GM23248 (cell line): ENCODE measurements around the gene TCF7. TPM values are rescaled to one million over a fixed set of nuclear protein-coding genes. Genes with fewer than 3 reads are reported as not detected.

Experiments used
- DNase-seq: peaks from one replicate; pipeline ENCODE4 v3.0.0-alpha.2; 2015
- H2AFZ ChIP-seq: fragments of 200-600 bp; sonication (generic); 2 replicates; pipeline ENCODE4 v1.6.1; 2016; ENCODE audit warnings: antibody characterized with exemption
- H3F3A ChIP-seq: fragments of 200-600 bp; sonication (generic); 2 replicates; pipeline ENCODE4 v1.6.1; 2016; ENCODE audit warnings: mild to moderate bottlenecking, antibody characterized with exemption, mixed run types; ENCODE audit not compliant: insufficient read depth
- H3K27ac ChIP-seq: fragments of 200-600 bp; sonication (generic); 2 replicates; pipeline ENCODE4 v1.5.1; 2016; ENCODE audit warnings: mild to moderate bottlenecking
- H3K27me3 ChIP-seq: fragments of 200-600 bp; sonication (generic); replicated peaks from 2 replicates; pipeline ENCODE4 v1.6.1; 2016; ENCODE audit warnings: mild to moderate bottlenecking; ENCODE audit not compliant: insufficient read depth
- H3K36me3 ChIP-seq: fragments of 200-600 bp; sonication (generic); 2 replicates; pipeline ENCODE4 v1.6.1; 2016; ENCODE audit warnings: low read depth, mild to moderate bottlenecking
- H3K4me1 ChIP-seq: fragments of 200-600 bp; sonication (generic); 2 replicates; pipeline ENCODE4 v1.6.1; 2016; ENCODE audit warnings: mild to moderate bottlenecking; ENCODE audit not compliant: insufficient read depth
- H3K4me2 ChIP-seq: fragments of 200-600 bp; sonication (generic); one replicate; pipeline ENCODE4 v1.6.1; 2016; ENCODE audit warnings: mild to moderate bottlenecking; ENCODE audit not compliant: unreplicated experiment
- H3K4me3 ChIP-seq: fragments of 200-600 bp; sonication (generic); 2 replicates; pipeline ENCODE4 v1.5.1; 2016; ENCODE audit warnings: mild to moderate bottlenecking
- H3K79me2 ChIP-seq: fragments of 200-600 bp; sonication (generic); 2 replicates; pipeline ENCODE4 v1.6.1; 2016; ENCODE audit warnings: mild to moderate bottlenecking; ENCODE audit not compliant: insufficient read depth
- H3K9ac ChIP-seq: fragments of 200-600 bp; sonication (generic); 2 replicates; pipeline ENCODE4 v1.6.1; 2016; ENCODE audit warnings: mild to moderate bottlenecking
- H3K9me2 ChIP-seq: fragments of 200-600 bp; sonication (generic); 2 replicates; pipeline ENCODE4 v1.6.1; 2016; ENCODE audit warnings: mixed run types, mild to moderate bottlenecking, moderate library complexity; ENCODE audit not compliant: insufficient read depth
- H3K9me3 ChIP-seq: fragments of 200-600 bp; sonication (generic); one replicate; pipeline ENCODE4 v1.6.1; 2017; ENCODE audit warnings: low read depth
- H4K20me1 ChIP-seq: fragments of 200-600 bp; sonication (generic); 2 replicates; pipeline ENCODE4 v1.6.0; 2016; ENCODE audit not compliant: insufficient read depth
- EZH2 ChIP-seq: fragments of 200-600 bp; sonication (generic); IDR thresholded peaks from 2 replicates; pipeline ENCODE4 v1.6.1; 2018; ENCODE audit warnings: antibody characterized with exemption, mild to moderate bottlenecking; ENCODE audit not compliant: insufficient read depth, poor library complexity, severe bottlenecking
- EZH2phosphoT487 ChIP-seq: fragments of 200-600 bp; sonication (generic); IDR thresholded peaks from 2 replicates; pipeline ENCODE4 v1.6.1; 2018; ENCODE audit warnings: antibody characterized with exemption, moderate library complexity, mild to moderate bottlenecking, low read depth; ENCODE audit not compliant: insufficient read depth
- WGBS, 2 experiments: methylation state at CpG; one replicate each; pipeline ENCODE4 v1.1.6; 2015 to 2017; ENCODE audit warnings: low lambda C conversion rate in 2 of 2, low coverage in 1 of 2; ENCODE audit errors: missing lambda C conversion rate in 2 of 2; 5-methylcytosine and 5-hydroxymethylcytosine counted together
- in situ Hi-C: fragments of 300-500 bp; cut with MboI; formaldehyde crosslinking; loops from 2 replicates; pipeline ENCODE4 v1.15.0; 2020
- polyA plus RNA-seq: library from polyadenylated mRNA; unstranded; fragments of >200 nt; fragmentation: Nextera tagmentation; extraction: Ambion mirVana; gene quantifications from 2 replicates; pipeline ENCODE4 v1.2.1, GENCODE V29; 2016
- total RNA-seq: library from RNA; depleted of rRNA; stranded (reverse); fragments of >200 nt; shearing (Covaris generic); gene quantifications from 2 replicates; pipeline ENCODE4 v1.2.3, GENCODE V29; 2014

Gene TCF7
- total and polyA plus RNA-seq, 2 experiments from 2014 or later, result 1.4 to 2.7 TPM

GRCh38 chr5:134142052-134142451, 27.6 kb downstream of the TCF7 start:
- in situ Hi-C loops, result loop anchor here (5.0 kb wide), 1 partner anchor 100 kb away; no protein-coding TSS in a partner anchor
- Histone ChIP-seq H3K9ac (no peak overlapping the region), H3K27ac (no peak overlapping the region), H3K27me3 (no peaks in the 10 kb centered on the region), H3K4me2 (no peak overlapping the region), H3K36me3 (peaks cover 6% of the 10 kb centered on the region; the same call in 1 of the 2 replicates), H3F3A (peaks cover 10% of the 10 kb centered on the region; the same call in 1 of the 2 replicates), H3K4me3 (no peak overlapping the region), H3K9me3 (no peaks in the 10 kb centered on the region), H3K79me2 (peaks cover 57% of the 10 kb centered on the region), H3K4me1 (peaks cover 23% of the 10 kb centered on the region), H4K20me1 (no peaks in the 10 kb centered on the region), H3K9me2 (no peaks in the 10 kb centered on the region), H2AFZ (no peak overlapping the region)
- 51 to 60% methylated on average over 4 to 5 of the region's 5 CpGs for WGBS, 2 experiments
- TF ChIP-seq EZH2phosphoT487 (no peak), EZH2 (no peak)
- no peak for DNase-seq

GRCh38 chr5:134142806-134143205, 28.3 kb downstream of the TCF7 start:
- H3K9me2 ChIP-seq, result no peaks in the 10 kb centered on the region
- peaks cover 20% of the 10 kb centered on the region for H3K4me1 ChIP-seq
- no peak overlapping the region for H3K27ac ChIP-seq
- no peak overlapping the region for H3K4me3 ChIP-seq
- in situ Hi-C loops, result loop anchor here (5.0 kb wide), 1 partner anchor 101 kb away; no protein-coding TSS in a partner anchor
- no peaks in the 10 kb centered on the region for H3K9me3 ChIP-seq
- no peak overlapping the region for H3K9ac ChIP-seq
- H2AFZ ChIP-seq, result no peak overlapping the region
- peaks cover 57% of the 10 kb centered on the region for H3K79me2 ChIP-seq
- H3K36me3 ChIP-seq, result peaks cover 6% of the 10 kb centered on the region; the same call in 1 of the 2 replicates
- TF ChIP-seq EZH2phosphoT487, result no peak
- TF ChIP-seq EZH2, result no peak
- 0 out of 2 replicates have a peak, but pooled peaks cover 9% of the 10 kb centered on the region for H3F3A ChIP-seq
- no peaks in the 10 kb centered on the region for H4K20me1 ChIP-seq
- 93 to 98% methylated on average over 12 of the region's 12 CpGs for WGBS, 2 experiments
- no peak for DNase-seq
- H3K27me3 ChIP-seq, result no peaks in the 10 kb centered on the region
- H3K4me2 ChIP-seq, result no peak overlapping the region

GRCh38 chr5:134143431-134143830, 28.9 kb downstream of the TCF7 start:
- Histone ChIP-seq H3K9ac (no peak overlapping the region), H3K9me2 (no peaks in the 10 kb centered on the region), H3K27ac (no peak overlapping the region), H3K79me2 (peaks cover 60% of the 10 kb centered on the region), H3K9me3 (no peaks in the 10 kb centered on the region), H3K4me2 (no peak overlapping the region), H4K20me1 (no peaks in the 10 kb centered on the region), H3K4me3 (no peak overlapping the region), H3K4me1 (peaks cover 13% of the 10 kb centered on the region), H3F3A (0 out of 2 replicates have a peak, but pooled peaks cover 9% of the 10 kb centered on the region), H2AFZ (no peak overlapping the region), H3K27me3 (no peaks in the 10 kb centered on the region), H3K36me3 (peaks cover 6% of the 10 kb centered on the region; the same call in 1 of the 2 replicates)
- DNase-seq, result no peak
- no peak for TF ChIP-seq EZH2
- TF ChIP-seq EZH2phosphoT487, result no peak
- WGBS, 2 experiments, result 97 to 99% methylated on average over 5 of the region's 5 CpGs
- in situ Hi-C loops, result loop anchor here (5.0 kb wide), 1 partner anchor 101 kb away; no protein-coding TSS in a partner anchor

GRCh38 chr5:134143944-134144941, 29.8 kb downstream of the TCF7 start:
- Histone ChIP-seq H3K27ac (no peak overlapping the region), H3K9ac (no peak overlapping the region), H3K79me2 (peaks cover 63% of the 10 kb centered on the region), H3K27me3 (no peaks in the 10 kb centered on the region), H3K4me1 (peaks cover 6% of the 10 kb centered on the region; the same call in 1 of the 2 replicates), H3F3A (peaks cover 13% of the 10 kb centered on the region; the same call in 1 of the 2 replicates), H3K9me2 (no peaks in the 10 kb centered on the region), H3K9me3 (no peaks in the 10 kb centered on the region), H3K4me2 (no peak overlapping the region), H2AFZ (no peak overlapping the region), H3K4me3 (no peak overlapping the region), H3K36me3 (peaks cover 12% of the 10 kb centered on the region; the same call in 1 of the 2 replicates), H4K20me1 (no peaks in the 10 kb centered on the region)
- WGBS, 2 experiments, result 93 to 95% methylated on average over 10 of the region's 10 CpGs
- DNase-seq, result no peak
- in situ Hi-C loops, result loop anchor here (5.0 kb wide), 1 partner anchor 102 kb away; no protein-coding TSS in a partner anchor
- no peak for TF ChIP-seq EZH2phosphoT487
- TF ChIP-seq EZH2, result no peak
